Measurements from ENCODE around the gene GMDS.

GMDS gene

GRCh38 chr6:1724124-1724523 lies 521.3 kb downstream of the GMDS start:
- peaks cover 32% of the 10 kb centered on the region for H3K36me3 Mint-ChIP-seq (ENCODE audit: low read depth)
- no peaks in the 10 kb centered on the region for H3K4me1 Mint-ChIP-seq (ENCODE audit: low read depth)
- H3K4me3 Mint-ChIP-seq: no peak overlapping the region
- H3K9me3 Mint-ChIP-seq: no peaks in the 10 kb centered on the region
- H3K27me3 Mint-ChIP-seq: no peaks in the 10 kb centered on the region
- no peak overlapping the region for H3K27ac Mint-ChIP-seq

- Mint-ChIP-seq H3K27ac (no peak overlapping the region), H3K4me3 (no peak overlapping the region), H3K36me3 (ENCODE audit: low read depth) (peaks cover 30% of the 10 kb centered on the region), H3K9me3 (no peaks in the 10 kb centered on the region), H3K27me3 (no peaks in the 10 kb centered on the region), H3K4me1 (ENCODE audit: low read depth) (no peaks in the 10 kb centered on the region)
Measured at GRCh38 chr6:1722801-1723200, 522.6 kb downstream of the GMDS start.

- Mint-ChIP-seq H3K9me3 (no peaks in the 10 kb centered on the region), H3K4me1 (ENCODE audit: low read depth) (no peaks in the 10 kb centered on the region), H3K27ac (no peak overlapping the region), H3K36me3 (ENCODE audit: low read depth) (peaks cover 28% of the 10 kb centered on the region), H3K4me3 (no peak overlapping the region), H3K27me3 (no peaks in the 10 kb centered on the region)
Measured at GRCh38 chr6:1720620-1721322, 524.6 kb downstream of the GMDS start.

GRCh38 chr6:1719922-1720321 lies 525.5 kb downstream of the GMDS start:
- H3K27me3 Mint-ChIP-seq: no peaks in the 10 kb centered on the region
- H3K9me3 Mint-ChIP-seq: no peaks in the 10 kb centered on the region
- H3K4me3 Mint-ChIP-seq: no peak overlapping the region
- no peaks in the 10 kb centered on the region for H3K4me1 Mint-ChIP-seq (ENCODE audit: low read depth)
- H3K27ac Mint-ChIP-seq: no peak overlapping the region
- H3K36me3 Mint-ChIP-seq (ENCODE audit: low read depth): peaks cover 28% of the 10 kb centered on the region

- Mint-ChIP-seq H3K4me3 (no peak overlapping the region), H3K27me3 (no peaks in the 10 kb centered on the region), H3K4me1 (ENCODE audit: low read depth) (no peaks in the 10 kb centered on the region), H3K36me3 (ENCODE audit: low read depth) (peaks cover 19% of the 10 kb centered on the region), H3K9me3 (no peaks in the 10 kb centered on the region), H3K27ac (no peak overlapping the region)
Measured at GRCh38 chr6:1716868-1717267, 528.5 kb downstream of the GMDS start.

- Mint-ChIP-seq H3K9me3 (no peaks in the 10 kb centered on the region), H3K4me3 (no peak overlapping the region)
Measured at GRCh38 chr6:1716396-1716795, 529.0 kb downstream of the GMDS start.

GRCh38 chr6:1715336-1715735 lies 530.1 kb downstream of the GMDS start:
- Mint-ChIP-seq H3K27ac (no peak overlapping the region), H3K4me1 (ENCODE audit: low read depth) (no peaks in the 10 kb centered on the region), H3K9me3 (no peaks in the 10 kb centered on the region), H3K36me3 (ENCODE audit: low read depth) (peaks cover 19% of the 10 kb centered on the region), H3K4me3 (no peak overlapping the region), H3K27me3 (no peaks in the 10 kb centered on the region)

More at GRCh38 chr6:1716396-1716795, 529.0 kb downstream of the GMDS start:
- Mint-ChIP-seq H3K27ac (no peak overlapping the region), H3K27me3 (no peaks in the 10 kb centered on the region), H3K4me1 (ENCODE audit: low read depth) (no peaks in the 10 kb centered on the region), H3K36me3 (ENCODE audit: low read depth) (peaks cover 19% of the 10 kb centered on the region)

GRCh38 chr6:1714654-1715053 lies 530.8 kb downstream of the GMDS start:
- Mint-ChIP-seq H3K4me3 (no peak overlapping the region), H3K36me3 (ENCODE audit: low read depth) (peaks cover 19% of the 10 kb centered on the region), H3K27me3 (no peaks in the 10 kb centered on the region), H3K4me1 (ENCODE audit: low read depth) (no peaks in the 10 kb centered on the region), H3K27ac (no peak overlapping the region), H3K9me3 (no peaks in the 10 kb centered on the region)

GRCh38 chr6:1713016-1713600 lies 532.3 kb downstream of the GMDS start:
- Mint-ChIP-seq H3K36me3 (ENCODE audit: low read depth) (peaks cover 19% of the 10 kb centered on the region), H3K4me1 (ENCODE audit: low read depth) (no peaks in the 10 kb centered on the region), H3K9me3 (no peaks in the 10 kb centered on the region), H3K27ac (no peak overlapping the region), H3K4me3 (no peak overlapping the region), H3K27me3 (no peaks in the 10 kb centered on the region)

- Mint-ChIP-seq H3K27ac (no peak overlapping the region), H3K27me3 (no peaks in the 10 kb centered on the region)
Measured at GRCh38 chr6:1712451-1712850, 533.0 kb downstream of the GMDS start.

GRCh38 chr6:1711136-1711535 lies 534.3 kb downstream of the GMDS start:
- no peak overlapping the region for H3K27ac Mint-ChIP-seq
- no peaks in the 10 kb centered on the region for H3K27me3 Mint-ChIP-seq
- H3K9me3 Mint-ChIP-seq: no peaks in the 10 kb centered on the region
- no peak overlapping the region for H3K4me3 Mint-ChIP-seq
- H3K36me3 Mint-ChIP-seq (ENCODE audit: low read depth): peaks cover 16% of the 10 kb centered on the region
- no peaks in the 10 kb centered on the region for H3K4me1 Mint-ChIP-seq (ENCODE audit: low read depth)

More at GRCh38 chr6:1712451-1712850, 533.0 kb downstream of the GMDS start:
- Mint-ChIP-seq H3K4me3 (no peak overlapping the region), H3K4me1 (ENCODE audit: low read depth) (no peaks in the 10 kb centered on the region), H3K36me3 (ENCODE audit: low read depth) (peaks cover 19% of the 10 kb centered on the region), H3K9me3 (no peaks in the 10 kb centered on the region)

GRCh38 chr6:1709234-1709641 lies 536.2 kb downstream of the GMDS start:
- H3K9me3 Mint-ChIP-seq: no peaks in the 10 kb centered on the region
- no peaks in the 10 kb centered on the region for H3K36me3 Mint-ChIP-seq (ENCODE audit: low read depth)
- H3K4me1 Mint-ChIP-seq (ENCODE audit: low read depth): no peaks in the 10 kb centered on the region
- no peak overlapping the region for H3K27ac Mint-ChIP-seq
- H3K27me3 Mint-ChIP-seq: no peaks in the 10 kb centered on the region
- H3K4me3 Mint-ChIP-seq: no peak overlapping the region

- no peak overlapping the region for H3K27ac Mint-ChIP-seq
- no peaks in the 10 kb centered on the region for H3K27me3 Mint-ChIP-seq
- H3K9me3 Mint-ChIP-seq: no peaks in the 10 kb centered on the region
- H3K4me1 Mint-ChIP-seq (ENCODE audit: low read depth): no peaks in the 10 kb centered on the region
- H3K4me3 Mint-ChIP-seq: no peak overlapping the region
- no peaks in the 10 kb centered on the region for H3K36me3 Mint-ChIP-seq (ENCODE audit: low read depth)
Measured at GRCh38 chr6:1708820-1709219, 536.6 kb downstream of the GMDS start.

- Mint-ChIP-seq H3K4me1 (ENCODE audit: low read depth) (no peaks in the 10 kb centered on the region), H3K4me3 (no peak overlapping the region), H3K27me3 (no peaks in the 10 kb centered on the region), H3K9me3 (no peaks in the 10 kb centered on the region), H3K36me3 (ENCODE audit: low read depth) (no peaks in the 10 kb centered on the region), H3K27ac (no peak overlapping the region)
Measured at GRCh38 chr6:1708122-1708521, 537.3 kb downstream of the GMDS start.

- H3K27ac Mint-ChIP-seq: no peak overlapping the region
Measured at GRCh38 chr6:1705630-1706029, 539.8 kb downstream of the GMDS start.

GRCh38 chr6:1705183-1705582 lies 540.2 kb downstream of the GMDS start:
- Mint-ChIP-seq H3K4me3 (no peak overlapping the region), H3K27me3 (no peaks in the 10 kb centered on the region), H3K27ac (no peak overlapping the region), H3K9me3 (no peaks in the 10 kb centered on the region), H3K4me1 (ENCODE audit: low read depth) (no peaks in the 10 kb centered on the region), H3K36me3 (ENCODE audit: low read depth) (no peaks in the 10 kb centered on the region)

More at GRCh38 chr6:1705630-1706029, 539.8 kb downstream of the GMDS start:
- H3K36me3 Mint-ChIP-seq (ENCODE audit: low read depth): no peaks in the 10 kb centered on the region
- no peaks in the 10 kb centered on the region for H3K27me3 Mint-ChIP-seq
- H3K9me3 Mint-ChIP-seq: no peaks in the 10 kb centered on the region
- no peaks in the 10 kb centered on the region for H3K4me1 Mint-ChIP-seq (ENCODE audit: low read depth)
- H3K4me3 Mint-ChIP-seq: no peak overlapping the region

Data from stimulated activated naive CD8-positive, alpha-beta T cell treated with anti-CD3 and anti-CD28 coated beads, Interleukin-15, Interleukin-2, amounts not matched to agents 100 ng/mL and 50 ng/mL, for 24 hours (primary cell).